NCI-H460 (cell line): ENCODE measurements around the gene CACNA2D3. TPM values are rescaled to one million over a fixed set of nuclear protein-coding genes. Genes with fewer than 3 reads are reported as not detected.
A peak's percentile ranks its signal among the peaks of the same experiment; 100 is the strongest.

ENCODE experiments used
- DNase-seq: peaks from one replicate; pipeline ENCODE4 v3.0.0-alpha.2; 2016; ENCODE audit warnings: low read depth; ENCODE audit errors: extremely low read depth
- total RNA-seq: library from RNA; depleted of rRNA; stranded (reverse); fragments of >200 nt; shearing (Covaris generic); gene quantifications from 2 replicates; pipeline ENCODE4 v1.2.3, GENCODE V29; 2014

The CACNA2D3 gene
- total RNA-seq, 1 experiment from 2014 or later: 10.8 TPM

- DNase-seq: no peak
These were observed 696.6 kb downstream of the CACNA2D3 start for GRCh38 chr3:54818942-54819341.

- DNase-seq: no peak
These were observed 697.6 kb downstream of the CACNA2D3 start for GRCh38 chr3:54819946-54820345.

- no peak for DNase-seq
These were observed 699.9 kb downstream of the CACNA2D3 start for GRCh38 chr3:54822206-54822605.

GRCh38 chr3:54826251-54826691 lies 703.9 kb downstream of the CACNA2D3 start:
- no peak for DNase-seq

GRCh38 chr3:54827056-54827687 lies 704.8 kb downstream of the CACNA2D3 start:
- no peak for DNase-seq

GRCh38 chr3:54827776-54828175 lies 705.4 kb downstream of the CACNA2D3 start:
- no peak for DNase-seq

GRCh38 chr3:54830658-54831057 lies 708.3 kb downstream of the CACNA2D3 start:
- DNase-seq: peak; percentile 8

- no peak for DNase-seq
These were observed 708.8 kb downstream of the CACNA2D3 start for GRCh38 chr3:54831112-54831511.

GRCh38 chr3:54832876-54833275 lies 710.5 kb downstream of the CACNA2D3 start:
- no peak for DNase-seq

- no peak for DNase-seq
These were observed 713.3 kb downstream of the CACNA2D3 start for GRCh38 chr3:54835701-54836100.

GRCh38 chr3:54836871-54837270 lies 714.5 kb downstream of the CACNA2D3 start:
- DNase-seq: no peak

- no peak for DNase-seq
These were observed 715.6 kb downstream of the CACNA2D3 start for GRCh38 chr3:54837964-54838363.

- DNase-seq: no peak
These were observed 719.1 kb downstream of the CACNA2D3 start for GRCh38 chr3:54841471-54841870.

- no peak for DNase-seq
These were observed 721.0 kb downstream of the CACNA2D3 start for GRCh38 chr3:54843352-54843751.

- no peak for DNase-seq
These were observed 721.9 kb downstream of the CACNA2D3 start for GRCh38 chr3:54844211-54844610.

GRCh38 chr3:54845011-54845410 lies 722.7 kb downstream of the CACNA2D3 start:
- no peak for DNase-seq

GRCh38 chr3:54845551-54845950 lies 723.2 kb downstream of the CACNA2D3 start:
- no peak for DNase-seq

- no peak for DNase-seq
These were observed 723.8 kb downstream of the CACNA2D3 start for GRCh38 chr3:54846119-54846518.

GRCh38 chr3:54847361-54847760 lies 725.0 kb downstream of the CACNA2D3 start:
- no peak for DNase-seq

GRCh38 chr3:54849360-54849759 lies 727.0 kb downstream of the CACNA2D3 start:
- DNase-seq: no peak

GRCh38 chr3:54850484-54851018 lies 728.2 kb downstream of the CACNA2D3 start:
- DNase-seq: no peak

- DNase-seq: peak; percentile 36
These were observed 731.4 kb downstream of the CACNA2D3 start for GRCh38 chr3:54853573-54854404.
